K562 (cell line): ENCODE results near the gene TAS2R7. TPM values are rescaled to one million over a fixed set of nuclear protein-coding genes. Genes with fewer than 3 reads are reported as not detected.

Experiments
- ATAC-seq: fragments of 200-7000 bp; cut with Tn5 transposase; 3 replicates; pipeline ENCODE4 v1.9.1; 2020; ENCODE audit warnings: moderate library complexity
- BruUV-seq: library from RNA; stranded (reverse); fragments of 400-500 nt; replicated peaks from 2 replicates; lab custom pipeline; 2021; lab: Mats Ljungman, UMichigan
- CTCF ChIA-PET: fragments of 300-600 bp; formaldehyde crosslinking; extraction: SDS; loops from one replicate; lab custom pipeline; 2021; ENCODE audit warnings: low intra/inter-chr PET ratio; lab: Yijun Ruan, JAX
- POLR2A ChIA-PET: fragments of 300-600, 350-650 bp; sonication (Branson Sonifier 250); formaldehyde crosslinking; extraction: SDS; loops from one replicate; lab custom pipeline; 2021; ENCODE audit warnings: antibody characterized with exemption, inconsistent platforms; lab: Yijun Ruan, JAX
- DNase-seq, 4 experiments: peaks; one replicate each; pipeline versions ENCODE4 v3.0.0 to v3.0.0-alpha.2; 2011 to 2018; ENCODE audit warnings: low spot score in 3 of 4, mixed read lengths in 3 of 4; ENCODE audit errors: extremely low read depth in 1 of 4
- FAIRE-seq: peaks from 2 replicates; lab custom pipeline; 2011; peaks lifted over from hg19 to GRCh38; lab: Jason Lieb, UNC
- H2AFZ ChIP-seq: 2 replicates; pipeline ENCODE4 v1.6.0; 2011; ENCODE audit warnings: low read depth, low read length, control low read depth, inconsistent platforms
- H3K27ac ChIP-seq: fragments of 200-600 bp; 3 replicates; pipeline ENCODE4 v1.8.0; 2011; ENCODE audit warnings: low read depth, mild to moderate bottlenecking, control low read depth, inconsistent platforms, low read length, moderate library complexity, mixed read lengths; ENCODE audit errors: extremely low read depth
- H3K27me3 ChIP-seq, 2 experiments: fragments of 300-600 bp in 1 of 2; 2 replicates in 1 of 2; 3 replicates in 1 of 2; pipeline versions ENCODE4 v1.6.0 to v1.8.0; 2011; ENCODE audit warnings: inconsistent platforms in 2 of 2, low read length in 2 of 2, mild to moderate bottlenecking in 1 of 2, mixed read lengths in 1 of 2, moderate library complexity in 1 of 2; ENCODE audit not compliant: control insufficient read depth in 2 of 2, insufficient read depth in 2 of 2
- H3K36me3 ChIP-seq: fragments of 300-600 bp; 3 replicates; pipeline ENCODE4 v1.8.0; 2011; ENCODE audit warnings: mild to moderate bottlenecking, low read length, inconsistent platforms; ENCODE audit not compliant: control insufficient read depth, insufficient read depth
- H3K4me1 ChIP-seq, 2 experiments: fragments of 200-600 bp in 1 of 2; replicated peaks in 1 of 2; 2 replicates in 1 of 2; 3 replicates in 1 of 2; pipeline versions ENCODE4 v1.5.1 to v1.8.0; 2011; ENCODE audit warnings: inconsistent platforms in 2 of 2, low read length in 2 of 2, mild to moderate bottlenecking in 1 of 2, mixed read lengths in 1 of 2, moderate library complexity in 1 of 2; ENCODE audit not compliant: control insufficient read depth in 2 of 2, insufficient read depth in 2 of 2
- H3K4me2 ChIP-seq: 2 replicates; pipeline ENCODE4 v1.6.1; 2011; ENCODE audit warnings: low read length, control low read depth, inconsistent platforms, mixed read lengths; ENCODE audit not compliant: insufficient read depth
- H3K4me3 ChIP-seq: fragments of 200-600 bp; sonication (generic), shearing (Covaris generic); 2 replicates; pipeline ENCODE4 v1.5.1; 2016; ENCODE audit warnings: control low read depth, inconsistent platforms
- H3K79me2 ChIP-seq: fragments of 200-600 bp; 3 replicates; pipeline ENCODE4 v1.8.0; 2011; ENCODE audit warnings: low read length, inconsistent platforms; ENCODE audit not compliant: control insufficient read depth, insufficient read depth
- H3K9ac ChIP-seq, 2 experiments: 2 replicates each; pipeline versions ENCODE4 v1.6.0 to v1.6.1; 2011; ENCODE audit warnings: low read depth in 2 of 2, low read length in 2 of 2, control low read depth in 1 of 2, inconsistent platforms in 1 of 2, mild to moderate bottlenecking in 1 of 2, mixed read lengths in 1 of 2; ENCODE audit not compliant: insufficient read depth in 1 of 2
- H3K9me1 ChIP-seq: one replicate; pipeline ENCODE4 v1.6.0; 2011; ENCODE audit warnings: inconsistent platforms, mild to moderate bottlenecking, low read length, moderate library complexity; ENCODE audit not compliant: control insufficient read depth, insufficient read depth
- H3K9me3 ChIP-seq: replicated peaks from 2 replicates; pipeline ENCODE4 v1.5.1; 2011; ENCODE audit warnings: low read depth, low read length, inconsistent platforms; ENCODE audit not compliant: control insufficient read depth, insufficient read depth
- H4K20me1 ChIP-seq: replicated peaks from 2 replicates; pipeline ENCODE4 v1.6.1; 2011; ENCODE audit warnings: low read length, inconsistent platforms, mixed read lengths; ENCODE audit not compliant: control insufficient read depth, insufficient read depth
- ARID2 ChIP-seq: fragments of 450-650 bp; IDR thresholded peaks from 2 replicates; pipeline ENCODE4 v1.6.1; 2017; ENCODE audit warnings: antibody characterized with exemption, mild to moderate bottlenecking
- ATF6 ChIP-seq: sonication (generic); formaldehyde crosslinking; IDR thresholded peaks from 2 replicates; pipeline ENCODE4 v1.4.0; 2020; ENCODE audit warnings: mild to moderate bottlenecking, missing genetic modification reagents
- CEBPG ChIP-seq, 3 experiments: fragments of 200-800 bp in 1 of 3; sonication (Bioruptor generic) in 1 of 3; sonication (generic) in 1 of 3; formaldehyde crosslinking in 1 of 3; IDR thresholded peaks in 2 of 3; conservative IDR thresholded peaks in 1 of 3; 2 replicates each; pipeline versions ENCODE4 v1.6.1 to v1.8.0; 2016 to 2022; ENCODE audit warnings: missing compliant biosample characterization in 2 of 3, missing genetic modification characterization in 2 of 3, mild to moderate bottlenecking in 1 of 3, missing genetic modification reagents in 1 of 3
- COPS2 ChIP-seq: fragments of 450-650 bp; conservative IDR thresholded peaks from 2 replicates; pipeline ENCODE4 v1.6.1; 2016; ENCODE audit warnings: mild to moderate bottlenecking, moderate library complexity
- EGR1 ChIP-seq: fragments of 450-650 bp; conservative IDR thresholded peaks from 2 replicates; pipeline ENCODE4 v1.6.1; 2017; ENCODE audit warnings: mild to moderate bottlenecking
- NFXL1 ChIP-seq: fragments of 450-650 bp; formaldehyde crosslinking; IDR thresholded peaks from 2 replicates; pipeline ENCODE4 v1.4.0; 2021; ENCODE audit warnings: mild to moderate bottlenecking
- NFYB ChIP-seq: IDR thresholded peaks from 2 replicates; pipeline ENCODE4 v1.6.1; 2011; ENCODE audit warnings: mild to moderate bottlenecking, moderate library complexity; ENCODE audit not compliant: insufficient read length; ENCODE audit errors: extremely low read depth
- NUFIP1 ChIP-seq: fragments of 450-650 bp; IDR thresholded peaks from 2 replicates; pipeline ENCODE4 v1.6.1; 2018; ENCODE audit not compliant: partially characterized antibody
- PHTF2 ChIP-seq: fragments of 250-450 bp; sonication (Bioruptor Pico); IDR thresholded peaks from 2 replicates; pipeline ENCODE4 v1.5.0; 2021; ENCODE audit warnings: mild to moderate bottlenecking
- RFX5 ChIP-seq: IDR thresholded peaks from 2 replicates; pipeline ENCODE4 v1.6.1; 2011; ENCODE audit warnings: low read depth, mild to moderate bottlenecking, improper control_type of control experiment, low read length
- RUNX1 ChIP-seq: sonication (generic); IDR thresholded peaks from 2 replicates; pipeline ENCODE4 v1.6.1; 2016; ENCODE audit warnings: antibody characterized with exemption, low read depth
- ZMIZ1 ChIP-seq, 2 experiments: fragments of 150-350 bp in 1 of 2; IDR thresholded peaks; 2 replicates each; pipeline ENCODE4 v1.6.1; 2012 to 2016; ENCODE audit warnings: low read depth in 2 of 2, low read length in 2 of 2, mild to moderate bottlenecking in 1 of 2, moderate library complexity in 1 of 2
- ZNF121 ChIP-seq: sonication (generic); formaldehyde crosslinking; conservative IDR thresholded peaks from 2 replicates; pipeline ENCODE4 v1.8.0; 2022; ENCODE audit warnings: missing genetic modification reagents
- ZNF41 ChIP-seq: fragments of 250-450 bp; sonication (Bioruptor Pico); conservative IDR thresholded peaks from 2 replicates; pipeline ENCODE4 v1.4.0; 2020; ENCODE audit warnings: mild to moderate bottlenecking
- WGBS: fragments of 100-300 bp; shearing (Covaris generic); methylation state at CpG from one replicate; pipeline ENCODE4 v1.1.6; 2016; ENCODE audit warnings: low coverage, mixed read lengths; ENCODE audit not compliant: insufficient coverage; ENCODE audit errors: missing lambda C conversion rate; 5-methylcytosine and 5-hydroxymethylcytosine counted together
- in situ Hi-C: fragments of 300-500 bp; cut with MboI; formaldehyde crosslinking; loops from 4 replicates; pipeline ENCODE4 v1.15.0; 2018; ENCODE audit warnings: inconsistent platforms, mixed read lengths
- intact Hi-C: fragments of 100-400 bp; cut with micrococcal nuclease; formaldehyde crosslinking; loops from 2 replicates; pipeline ENCODE4 v1.14.2; 2022
- polyA plus RNA-seq, 8 experiments: library from polyadenylated mRNA; depleted of rRNA in 4 of 8; stranded (reverse) in 5 of 8; unstranded in 3 of 8; fragments of >200 nt; fragmentation: Nextera tagmentation in 2 of 8; fragmentation: Illumina TruSeq in 1 of 8; extraction: Ambion mirVana in 2 of 8; extraction: Trizol in 1 of 8; gene quantifications; 2 replicates each; pipeline versions ENCODE4 v1.2.1 to v1.2.3, GENCODE V29; 2011 to 2014; ENCODE audit warnings: inconsistent platforms in 1 of 8, missing spikeins in 1 of 8
- total RNA-seq, 7 experiments: library from RNA; depleted of rRNA in 6 of 7; stranded (reverse); fragments of >200 nt in 6 of 7; fragmentation: Illumina TruSeq in 2 of 7; extraction: Trizol in 2 of 7; gene quantifications; 2 replicates each; pipeline versions ENCODE4 v1.2.1 to v1.2.3, GENCODE V29; 2011 to 2021; ENCODE audit warnings: low replicate concordance in 1 of 7
- TF ChIP-seq, protein P1 (sequence below): conservative IDR thresholded peaks from 2 replicates; pipeline ENCODE4 v1.6.1; 2011; ENCODE audit warnings: low read depth, mild to moderate bottlenecking, low read length; ENCODE audit not compliant: control insufficient read depth

TAS2R7 gene
- total and polyA plus RNA-seq, 9 of the 15 experiments (the other 6 are each of a cell fraction or from before 2014, with no cell fraction given) = not detected

DNA sequence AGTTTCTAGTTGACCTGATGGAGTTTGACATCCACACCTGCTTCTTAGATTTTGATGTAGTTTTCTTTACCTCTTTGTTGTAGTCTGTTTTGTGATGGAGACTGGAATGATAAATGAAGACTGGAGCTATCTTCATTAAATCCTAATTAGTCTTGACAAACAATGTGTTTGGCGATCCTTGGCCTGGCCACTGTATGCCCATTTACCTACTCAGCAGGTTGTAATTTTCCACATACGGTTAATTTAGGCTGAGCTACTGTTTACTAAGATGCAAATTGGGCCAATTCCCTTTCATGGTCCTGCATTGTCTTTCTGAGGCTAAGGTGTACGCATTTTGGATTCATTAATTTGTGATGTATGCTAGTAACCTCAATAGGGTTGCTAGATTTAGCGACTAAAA is at the start of gene TAS2R7 (continued):
- no peak for TF ChIP-seq NFYB
- TF ChIP-seq ZNF41 (CRISPR knock-in tag) = no peak
- TF ChIP-seq, all 486 proteins: peak for 0

- Histone ChIP-seq H3K4me3 (no peak overlapping the region), H3K36me3 (no peaks in the 10 kb centered on the region), H3K4me1 (no peaks in the 10 kb centered on the region), H3K9me3 (no peaks in the 10 kb centered on the region), H3K4me2 (no peak overlapping the region), H3K27me3 (no peaks in the 10 kb centered on the region), H3K9ac (no peak overlapping the region), H3K27ac (no peak overlapping the region), H4K20me1 (no peaks in the 10 kb centered on the region), H3K9me1 (no peaks in the 10 kb centered on the region), H2AFZ (no peak overlapping the region), H3K79me2 (no peaks in the 10 kb centered on the region)
- no TSS peak for BruUV-seq
- CTCF ChIA-PET = no interaction called here
- POLR2A ChIA-PET = no interaction called here
- 69% methylated on average over 4 of the region's 4 CpGs for WGBS
- intact Hi-C loops = no loop called here
- ATAC-seq = no peak
- in situ Hi-C loops = no loop called here
- no peak for DNase-seq
- FAIRE-seq = no peak
- TF ChIP-seq ZNF121 (CRISPR knock-in tag) (no peak), RUNX1 (no peak), ARID2 (no peak), EGR1 (no peak), ATF6 (CRISPR knock-in tag) (no peak), NUFIP1 (no peak), CEBPG (CRISPR knock-in tag; IDR thresholded peaks at IDR 0.05) (no peak), CEBPG (tag; conservative IDR thresholded peaks at IDR 0.05 in 1 of 2, IDR thresholded peaks at IDR 0.05 in 1 of 2) (no peak), PHTF2 (no peak), RFX5 (no peak), NFXL1 (CRISPR knock-in tag) (no peak), COPS2 (no peak), ZMIZ1 (IDR thresholded peaks at IDR 0.05; ENCODE audit: low read depth in 2 of 2, low read length in 2 of 2) (no peak)
- TF ChIP-seq, protein P1, sequence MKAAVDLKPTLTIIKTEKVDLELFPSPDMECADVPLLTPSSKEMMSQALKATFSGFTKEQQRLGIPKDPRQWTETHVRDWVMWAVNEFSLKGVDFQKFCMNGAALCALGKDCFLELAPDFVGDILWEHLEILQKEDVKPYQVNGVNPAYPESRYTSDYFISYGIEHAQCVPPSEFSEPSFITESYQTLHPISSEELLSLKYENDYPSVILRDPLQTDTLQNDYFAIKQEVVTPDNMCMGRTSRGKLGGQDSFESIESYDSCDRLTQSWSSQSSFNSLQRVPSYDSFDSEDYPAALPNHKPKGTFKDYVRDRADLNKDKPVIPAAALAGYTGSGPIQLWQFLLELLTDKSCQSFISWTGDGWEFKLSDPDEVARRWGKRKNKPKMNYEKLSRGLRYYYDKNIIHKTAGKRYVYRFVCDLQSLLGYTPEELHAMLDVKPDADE = no peak
Measured at GRCh38 chr12:10851243-10851858, 48.9 kb upstream of the TAS2R7 start.
